CD14-positive monocyte (primary cell): ENCODE results near the gene CEP78. TPM values are rescaled to one million over a fixed set of nuclear protein-coding genes. Genes with fewer than 3 reads are reported as not detected.

Source experiments
- DNase-seq, 3 donors: peaks; one replicate each; pipeline ENCODE4 v3.0.0-alpha.2; 2011 to 2022
- H2AFZ ChIP-seq: 2 replicates; pipeline ENCODE4 v1.6.0; 2012; ENCODE audit warnings: mild to moderate bottlenecking, low read depth, low read length, inconsistent platforms; ENCODE audit not compliant: insufficient read depth, poor library complexity, severe bottlenecking
- H3K27ac ChIP-seq, 2 donors: 1 replicate in 1 of 2; 2 replicates in 1 of 2; pipeline ENCODE4 v1.5.1; 2012 to 2013; ENCODE audit warnings: low read length in 2 of 2, control low read depth in 1 of 2, inconsistent platforms in 1 of 2, low read depth in 1 of 2, mild to moderate bottlenecking in 1 of 2
- H3K27me3 ChIP-seq, 2 donors: one replicate each; pipeline versions ENCODE4 v1.6.0 to v1.6.1; 2011 to 2013; ENCODE audit warnings: low read length in 2 of 2; ENCODE audit not compliant: control insufficient read depth in 2 of 2, insufficient read depth in 2 of 2
- H3K36me3 ChIP-seq, 2 donors: replicated peaks in 1 of 2; 1 replicate in 1 of 2; 2 replicates in 1 of 2; pipeline versions ENCODE4 v1.5.1 to v1.6.1; 2012 to 2013; ENCODE audit warnings: low read length in 2 of 2, control low read depth in 1 of 2, inconsistent platforms in 1 of 2, mild to moderate bottlenecking in 1 of 2; ENCODE audit not compliant: insufficient read depth in 2 of 2, control insufficient read depth in 1 of 2
- H3K4me1 ChIP-seq, 2 donors: 1 replicate in 1 of 2; 2 replicates in 1 of 2; pipeline versions ENCODE4 v1.5.1 to v1.6.1; 2012 to 2013; ENCODE audit warnings: low read length in 2 of 2, control low read depth in 1 of 2, inconsistent platforms in 1 of 2, mild to moderate bottlenecking in 1 of 2, moderate library complexity in 1 of 2; ENCODE audit not compliant: insufficient read depth in 2 of 2, control insufficient read depth in 1 of 2
- H3K4me2 ChIP-seq: replicated peaks from 2 replicates; pipeline ENCODE3; 2012; ENCODE audit warnings: low read length, moderate library complexity, mild to moderate bottlenecking; ENCODE audit not compliant: poor library complexity, severe bottlenecking; ENCODE audit errors: extremely low read depth
- H3K4me3 ChIP-seq, 3 experiments: fragments of 200-600 bp in 1 of 3; sonication (generic) in 1 of 3; replicated peaks in 1 of 3; 1 replicate in 2 of 3; 2 replicates in 1 of 3; pipeline ENCODE4 v1.5.1; 2011 to 2013; ENCODE audit warnings: low read length in 3 of 3, mild to moderate bottlenecking in 3 of 3, control low read depth in 2 of 3, low read depth in 2 of 3, inconsistent platforms in 1 of 3, moderate library complexity in 1 of 3
- H3K79me2 ChIP-seq: 2 replicates; pipeline ENCODE4 v1.6.0; 2012; ENCODE audit warnings: mild to moderate bottlenecking, control low read depth, inconsistent platforms, low read length, moderate library complexity; ENCODE audit not compliant: insufficient read depth
- H3K9ac ChIP-seq: 2 replicates; pipeline ENCODE4 v1.6.0; 2017; ENCODE audit warnings: low read length, mild to moderate bottlenecking; ENCODE audit not compliant: insufficient read depth, poor library complexity, severe bottlenecking
- H3K9me3 ChIP-seq, 2 donors: replicated peaks in 1 of 2; 1 replicate in 1 of 2; 2 replicates in 1 of 2; pipeline versions ENCODE4 v1.5.1 to v1.6.1; 2012 to 2013; ENCODE audit warnings: low read length in 2 of 2, control low read depth in 1 of 2; ENCODE audit not compliant: control insufficient read depth in 1 of 2, insufficient read depth in 1 of 2
- H4K20me1 ChIP-seq: 2 replicates; pipeline ENCODE4 v1.6.0; 2012; ENCODE audit warnings: mild to moderate bottlenecking, low read length, control low read depth, moderate library complexity; ENCODE audit not compliant: insufficient read depth
- H3K27ac Mint-ChIP-seq, 7 donors: one replicate each; pipeline ENCODE4 v1.8.0; 2020; ENCODE audit warnings: mild to moderate bottlenecking in 7 of 7, mixed read lengths in 7 of 7, moderate library complexity in 6 of 7, inconsistent platforms in 2 of 7
- H3K27me3 Mint-ChIP-seq, 3 donors: one replicate each; pipeline ENCODE4 v1.8.0; 2021 to 2022; ENCODE audit warnings: low read depth in 3 of 3, mild to moderate bottlenecking in 3 of 3, mixed read lengths in 3 of 3, moderate library complexity in 3 of 3, inconsistent platforms in 1 of 3
- H3K36me3 Mint-ChIP-seq, 2 donors: one replicate each; pipeline ENCODE4 v1.8.0; 2020; ENCODE audit warnings: mixed read lengths in 2 of 2, inconsistent platforms in 1 of 2, mild to moderate bottlenecking in 1 of 2
- H3K4me1 Mint-ChIP-seq: one replicate; pipeline ENCODE4 v1.8.0; 2020; ENCODE audit warnings: mild to moderate bottlenecking, mixed read lengths
- H3K4me3 Mint-ChIP-seq, 2 donors: one replicate each; pipeline ENCODE4 v1.8.0; 2020; ENCODE audit warnings: mild to moderate bottlenecking in 2 of 2, mixed read lengths in 2 of 2, moderate library complexity in 1 of 2
- H3K9me3 Mint-ChIP-seq, 7 donors: one replicate each; pipeline ENCODE4 v1.8.0; 2020 to 2022; ENCODE audit warnings: mixed read lengths in 7 of 7, mild to moderate bottlenecking in 6 of 7, moderate library complexity in 6 of 7, inconsistent platforms in 2 of 7
- WGBS: methylation state at CpG from one replicate; pipeline ENCODE4 v1.1.5; 2013; ENCODE audit warnings: missing lambda C conversion rate; ENCODE audit not compliant: insufficient coverage; 5-methylcytosine and 5-hydroxymethylcytosine counted together
- intact Hi-C, 2 donors: fragments of 100-400 bp; cut with micrococcal nuclease; formaldehyde crosslinking; loops; one replicate each; pipeline versions ENCODE4 v1.15.0 to v1.15.1; 2023
- polyA plus RNA-seq, 3 donors: library from polyadenylated mRNA; depleted of rRNA in 1 of 3; unstranded in 2 of 3; stranded (reverse) in 1 of 3; fragments of 300-500 nt in 2 of 3; fragments of >200 nt in 1 of 3; fragmentation: Illumina TruSeq in 2 of 3; gene quantifications; 1 replicate in 2 of 3; 2 replicates in 1 of 3; pipeline ENCODE4 v1.2.3, GENCODE V29; 2012 to 2021
- TF ChIP-seq, protein P1 (sequence below): fragments of 200-600 bp; IDR thresholded peaks from one replicate; pipeline ENCODE4 v1.8.0; 2022; ENCODE audit warnings: antibody characterized with exemption, mild to moderate bottlenecking

CEP78 gene
- polyA plus RNA-seq, 3 donors, result 1.7 to 3.3 (median 2.5) TPM

DNA sequence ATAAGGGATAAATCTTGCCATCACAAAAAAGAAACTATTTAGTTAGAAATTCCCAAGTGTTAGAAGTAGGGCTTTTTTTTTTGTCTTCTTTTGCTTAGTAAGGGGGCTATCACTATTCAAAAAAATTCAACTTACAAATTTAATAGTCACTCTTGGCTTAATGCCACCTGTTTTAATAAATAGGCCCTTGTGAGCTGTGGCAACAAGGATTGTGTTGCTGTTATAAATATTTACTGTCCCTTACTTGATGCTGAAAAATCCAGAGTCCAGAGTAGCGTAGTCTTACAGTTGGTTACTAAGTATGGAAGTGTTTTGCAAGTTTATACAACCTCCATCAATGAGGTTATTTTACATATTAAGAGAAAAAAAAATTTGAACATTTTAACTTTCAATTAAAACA, 21.4 kb upstream of the CEP78 start:
- intact Hi-C loops, result no loop called here
- Histone ChIP-seq H3K9ac (no peak overlapping the region), H3K79me2 (no peaks in the 10 kb centered on the region), H3K9me3 (no peaks in the 10 kb centered on the region), H2AFZ (no peak overlapping the region), H3K4me1 (peaks cover 4 to 6% of the 10 kb centered on the region in 2 donors), H3K27ac (no peak overlapping the region), H3K4me2 (no peak overlapping the region), H3K36me3 (no peaks in the 10 kb centered on the region), H3K4me3 (no peak overlapping the region), H4K20me1 (no peaks in the 10 kb centered on the region), H3K27me3 (no peaks in the 10 kb centered on the region)
- H3K9me3 Mint-ChIP-seq, result peaks cover 0 to 2% (median 0%) of the 10 kb centered on the region in 7 donors
- H3K4me3 Mint-ChIP-seq, result no peak overlapping the region
- H3K27ac Mint-ChIP-seq, result no peak overlapping the region
- no peaks in the 10 kb centered on the region for H3K36me3 Mint-ChIP-seq
- H3K4me1 Mint-ChIP-seq, result peaks cover 10% of the 10 kb centered on the region
- DNase-seq, result no peak
- TF ChIP-seq, protein P1, sequence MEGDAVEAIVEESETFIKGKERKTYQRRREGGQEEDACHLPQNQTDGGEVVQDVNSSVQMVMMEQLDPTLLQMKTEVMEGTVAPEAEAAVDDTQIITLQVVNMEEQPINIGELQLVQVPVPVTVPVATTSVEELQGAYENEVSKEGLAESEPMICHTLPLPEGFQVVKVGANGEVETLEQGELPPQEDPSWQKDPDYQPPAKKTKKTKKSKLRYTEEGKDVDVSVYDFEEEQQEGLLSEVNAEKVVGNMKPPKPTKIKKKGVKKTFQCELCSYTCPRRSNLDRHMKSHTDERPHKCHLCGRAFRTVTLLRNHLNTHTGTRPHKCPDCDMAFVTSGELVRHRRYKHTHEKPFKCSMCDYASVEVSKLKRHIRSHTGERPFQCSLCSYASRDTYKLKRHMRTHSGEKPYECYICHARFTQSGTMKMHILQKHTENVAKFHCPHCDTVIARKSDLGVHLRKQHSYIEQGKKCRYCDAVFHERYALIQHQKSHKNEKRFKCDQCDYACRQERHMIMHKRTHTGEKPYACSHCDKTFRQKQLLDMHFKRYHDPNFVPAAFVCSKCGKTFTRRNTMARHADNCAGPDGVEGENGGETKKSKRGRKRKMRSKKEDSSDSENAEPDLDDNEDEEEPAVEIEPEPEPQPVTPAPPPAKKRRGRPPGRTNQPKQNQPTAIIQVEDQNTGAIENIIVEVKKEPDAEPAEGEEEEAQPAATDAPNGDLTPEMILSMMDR, result no peak
- WGBS, result no CpG with 5 or more reads among the region's 1 CpG
- peaks cover 0 to 2% (median 0%) of the 10 kb centered on the region in 3 donors for H3K27me3 Mint-ChIP-seq

DNA sequence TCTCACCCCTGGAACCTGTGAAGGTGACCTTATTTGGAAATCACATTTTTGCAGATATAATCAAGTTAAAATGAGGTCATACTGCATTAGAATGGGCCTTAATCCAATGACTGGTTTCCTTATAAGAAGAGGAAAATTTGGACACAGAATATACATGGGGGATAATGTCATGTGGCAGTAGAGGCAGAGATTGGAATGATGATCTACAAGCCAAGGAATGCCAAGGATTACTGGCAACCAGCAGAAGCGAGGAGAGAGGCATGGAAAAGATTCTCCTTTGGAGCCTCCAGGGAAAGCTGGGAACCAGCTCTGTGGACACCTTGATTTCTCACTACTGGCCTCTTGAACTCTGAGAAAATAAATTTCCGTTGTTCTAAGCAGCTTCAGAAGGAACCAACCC, 20.2 kb upstream of the CEP78 start:
- no peaks in the 10 kb centered on the region for H4K20me1 ChIP-seq
- WGBS, result 100% methylated on average over 1 of the region's 2 CpGs
- H3K36me3 Mint-ChIP-seq, result no peaks in the 10 kb centered on the region
- no peak overlapping the region for H3K4me3 ChIP-seq
- peaks cover 4 to 6% of the 10 kb centered on the region in 2 donors for H3K4me1 ChIP-seq
- intact Hi-C loops, result no loop called here
- no peaks in the 10 kb centered on the region for H3K9me3 ChIP-seq
- peaks cover 0 to 3% (median 2%) of the 10 kb centered on the region in 3 donors for H3K27me3 Mint-ChIP-seq
- no peak overlapping the region for H2AFZ ChIP-seq
- no peak overlapping the region for H3K27ac Mint-ChIP-seq
- H3K4me3 Mint-ChIP-seq, result no peak overlapping the region
- no peaks in the 10 kb centered on the region for H3K79me2 ChIP-seq
- H3K27me3 ChIP-seq, result no peaks in the 10 kb centered on the region
- H3K4me2 ChIP-seq, result no peak overlapping the region
- H3K4me1 Mint-ChIP-seq, result peaks cover 8% of the 10 kb centered on the region
- H3K9ac ChIP-seq, result no peak overlapping the region
- H3K36me3 ChIP-seq, result no peaks in the 10 kb centered on the region
- no peak for DNase-seq
- TF ChIP-seq, protein P1, result no peak
- no peak overlapping the region for H3K27ac ChIP-seq
- H3K9me3 Mint-ChIP-seq, result no peaks in the 10 kb centered on the region
